Measurements from ENCODE around the gene TMEM63A.
A peak's percentile ranks its signal among the peaks of the same experiment; 100 is the strongest.

The TMEM63A gene

DNA sequence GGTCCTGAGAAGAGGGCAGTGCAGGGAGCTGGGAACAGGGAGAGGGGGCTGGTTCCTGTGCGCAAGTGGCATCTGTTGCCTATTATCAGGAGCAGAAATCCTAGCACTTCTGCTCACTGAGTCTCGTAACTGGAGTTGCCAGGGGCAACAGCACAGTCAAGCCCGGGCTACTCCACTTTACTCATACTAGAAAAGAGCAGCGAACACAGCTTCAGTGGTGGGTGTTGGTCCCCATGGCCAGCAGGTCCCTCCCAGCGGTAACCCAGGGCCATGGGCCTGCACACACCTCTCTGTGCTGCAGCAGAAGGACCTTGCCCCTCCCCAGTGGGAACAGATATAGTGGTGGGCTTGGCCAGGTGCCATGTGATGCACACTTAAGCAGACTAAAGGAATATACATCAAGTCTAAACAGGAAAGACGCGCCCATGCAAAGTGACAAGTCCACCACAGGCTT, 33.4 kb upstream of the TMEM63A start:
- H3K4me1 Mint-ChIP-seq, result peaks cover 25% of the 10 kb centered on the region
- no peaks in the 10 kb centered on the region for H3K27me3 Mint-ChIP-seq
- H3K4me3 Mint-ChIP-seq, result no peak overlapping the region
- no peaks in the 10 kb centered on the region for H3K9me3 Mint-ChIP-seq
- no peak overlapping the region for H3K27ac Mint-ChIP-seq
- DNase-seq (no peak), ATAC-seq (no peak)

DNA sequence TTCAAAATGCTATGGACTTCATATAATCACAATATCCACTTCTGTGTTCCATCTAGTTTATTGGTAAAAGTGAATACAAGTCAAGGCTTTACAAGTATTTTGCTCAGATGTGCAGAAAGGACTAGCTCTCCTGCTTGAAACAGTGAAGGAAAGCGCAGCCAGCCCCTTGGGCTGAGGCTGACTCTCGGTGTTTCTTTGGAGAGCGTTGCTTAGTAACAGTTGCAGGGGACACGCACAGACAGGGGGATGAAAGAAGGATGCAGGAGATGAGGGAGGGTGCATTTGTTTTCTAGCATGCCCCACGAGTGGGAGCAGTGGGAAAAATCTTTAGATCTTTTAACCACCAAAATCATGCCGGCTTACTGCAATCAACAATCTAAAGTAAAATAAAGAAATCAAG, 32.8 kb upstream of the TMEM63A start:
- H3K9me3 Mint-ChIP-seq, result no peaks in the 10 kb centered on the region
- no peak for DNase-seq
- ATAC-seq, result no peak
- H3K27me3 Mint-ChIP-seq, result no peaks in the 10 kb centered on the region
- peaks cover 25% of the 10 kb centered on the region for H3K4me1 Mint-ChIP-seq
- peak overlapping the region in 1 of 2 donors; percentile 29 for H3K27ac Mint-ChIP-seq
- no peak overlapping the region for H3K4me3 Mint-ChIP-seq

DNA sequence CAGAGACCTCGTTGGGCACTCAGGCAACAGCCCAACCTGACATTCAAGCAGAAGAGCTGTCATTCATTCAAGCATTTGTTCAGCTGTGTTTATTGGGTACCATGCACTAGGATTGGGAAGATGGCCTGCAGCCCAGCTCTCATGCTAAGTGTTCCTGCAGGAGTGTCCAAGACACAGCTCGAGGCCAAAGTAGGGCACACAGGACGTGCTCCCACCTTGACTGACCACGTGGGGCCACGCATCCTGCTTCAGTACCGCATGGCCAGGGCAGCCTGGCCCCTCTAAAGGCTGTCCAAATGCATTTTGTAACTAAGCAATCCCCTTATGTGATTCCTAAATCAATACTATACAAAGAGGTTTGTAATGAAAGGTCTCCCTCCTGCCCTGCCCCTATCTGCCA, 32.2 kb upstream of the TMEM63A start:
- Mint-ChIP-seq H3K27me3 (no peaks in the 10 kb centered on the region), H3K4me3 (no peak overlapping the region), H3K27ac (no peak overlapping the region), H3K9me3 (no peaks in the 10 kb centered on the region), H3K4me1 (peaks cover 25% of the 10 kb centered on the region)
- no peak for ATAC-seq
- no peak for DNase-seq

DNA sequence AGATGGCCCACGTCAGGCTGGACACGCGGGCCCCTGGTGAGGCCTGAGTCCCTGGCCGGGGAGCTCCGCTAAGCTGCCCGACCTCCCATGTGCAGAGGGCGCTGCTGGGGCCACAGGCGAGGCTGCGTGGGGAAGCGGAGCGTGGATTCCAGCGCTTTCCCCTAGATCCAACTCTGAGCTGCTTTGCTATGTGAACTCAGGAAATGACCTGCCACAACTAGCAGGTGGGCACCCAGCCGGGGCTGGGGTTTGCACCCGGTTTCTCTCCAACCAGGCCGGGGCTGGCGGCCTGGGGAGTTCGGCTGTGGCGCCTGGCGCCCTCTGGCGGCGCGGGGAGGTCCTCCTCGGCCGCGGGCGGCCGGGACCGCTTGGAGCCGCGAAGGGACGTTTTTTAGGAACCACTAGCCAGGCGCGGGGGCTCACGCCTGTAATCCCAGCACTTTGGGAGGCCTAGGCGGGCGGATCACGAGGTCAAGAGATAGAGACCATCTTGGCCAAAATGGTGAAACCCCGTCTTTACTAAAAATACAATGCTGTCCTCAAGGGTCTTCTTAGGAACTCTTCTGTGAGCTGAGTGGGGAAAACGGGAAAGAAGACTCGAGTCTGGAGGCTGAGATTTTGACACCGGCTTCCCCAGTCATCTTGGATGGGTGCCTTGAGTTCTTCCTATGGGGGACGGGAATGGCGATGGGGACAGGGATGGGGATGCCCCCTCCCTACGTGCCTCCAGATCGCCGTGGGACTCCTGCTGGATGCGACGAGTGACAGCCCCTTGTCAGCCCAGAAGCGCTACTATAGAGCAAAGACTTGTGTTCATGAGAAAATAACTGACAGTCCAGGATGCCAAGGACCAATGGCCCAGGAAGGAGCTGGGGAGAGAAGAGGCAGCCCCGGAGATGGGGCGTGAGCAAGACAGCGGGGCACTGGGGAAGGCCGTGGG, 29.3 kb upstream of the TMEM63A start:
- peak; percentile 71 to 79 for DNase-seq
- Mint-ChIP-seq H3K27me3 (no peaks in the 10 kb centered on the region), H3K9me3 (no peaks in the 10 kb centered on the region), H3K27ac (no peak overlapping the region), H3K4me1 (peaks cover 27% of the 10 kb centered on the region), H3K4me3 (peak overlapping the region in 1 of 2 donors; percentile 19)
- peak; percentile 88 for ATAC-seq

DNA sequence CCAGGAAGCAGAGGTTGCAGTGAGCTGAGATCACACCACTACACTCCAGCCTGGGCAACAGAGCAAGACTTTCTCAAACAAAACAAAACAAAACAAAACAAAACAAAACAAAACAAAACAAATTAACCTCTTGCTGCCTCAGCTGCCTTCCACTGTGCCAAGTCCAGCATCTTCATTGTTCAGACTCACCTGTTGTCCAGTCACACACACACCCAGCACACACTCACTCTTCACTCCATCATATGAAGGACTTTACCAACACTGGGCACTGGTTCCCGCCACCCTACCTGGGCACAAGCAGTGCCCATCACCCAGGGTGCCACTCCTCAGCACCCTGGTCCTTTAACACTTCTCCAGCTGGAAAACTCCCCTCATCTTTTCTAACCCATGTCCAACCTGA, 27.3 kb upstream of the TMEM63A start:
- ATAC-seq (no peak), DNase-seq (no peak)
- peaks cover 40% of the 10 kb centered on the region for H3K4me1 Mint-ChIP-seq
- no peaks in the 10 kb centered on the region for H3K9me3 Mint-ChIP-seq
- H3K27me3 Mint-ChIP-seq, result no peaks in the 10 kb centered on the region
- no peak overlapping the region for H3K4me3 Mint-ChIP-seq
- peak overlapping the region in 1 of 2 donors; percentile 59 for H3K27ac Mint-ChIP-seq

DNA sequence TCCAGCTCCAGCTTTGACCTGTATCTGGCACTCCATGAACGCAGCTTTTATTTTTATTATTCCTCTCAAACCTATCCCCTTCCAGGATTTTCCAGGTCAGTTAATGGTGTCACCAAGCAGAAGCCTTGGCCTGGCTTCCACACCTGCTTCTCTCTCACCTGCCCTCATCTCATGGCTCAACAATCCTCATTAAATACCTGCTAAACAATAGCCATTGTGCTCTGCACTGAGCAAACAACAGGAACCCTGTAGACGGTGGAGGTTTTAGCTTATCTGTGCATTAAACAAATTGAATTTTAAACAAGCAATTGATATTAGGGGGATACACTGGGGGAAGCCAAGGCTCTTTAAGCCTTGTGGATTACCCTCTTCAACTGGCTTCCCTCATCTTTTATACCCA, 26.6 kb upstream of the TMEM63A start:
- ATAC-seq (no peak), DNase-seq (no peak)
- Mint-ChIP-seq H3K9me3 (no peaks in the 10 kb centered on the region), H3K4me1 (peaks cover 40% of the 10 kb centered on the region), H3K4me3 (no peak overlapping the region), H3K27me3 (no peaks in the 10 kb centered on the region), H3K27ac (no peak overlapping the region)

DNA sequence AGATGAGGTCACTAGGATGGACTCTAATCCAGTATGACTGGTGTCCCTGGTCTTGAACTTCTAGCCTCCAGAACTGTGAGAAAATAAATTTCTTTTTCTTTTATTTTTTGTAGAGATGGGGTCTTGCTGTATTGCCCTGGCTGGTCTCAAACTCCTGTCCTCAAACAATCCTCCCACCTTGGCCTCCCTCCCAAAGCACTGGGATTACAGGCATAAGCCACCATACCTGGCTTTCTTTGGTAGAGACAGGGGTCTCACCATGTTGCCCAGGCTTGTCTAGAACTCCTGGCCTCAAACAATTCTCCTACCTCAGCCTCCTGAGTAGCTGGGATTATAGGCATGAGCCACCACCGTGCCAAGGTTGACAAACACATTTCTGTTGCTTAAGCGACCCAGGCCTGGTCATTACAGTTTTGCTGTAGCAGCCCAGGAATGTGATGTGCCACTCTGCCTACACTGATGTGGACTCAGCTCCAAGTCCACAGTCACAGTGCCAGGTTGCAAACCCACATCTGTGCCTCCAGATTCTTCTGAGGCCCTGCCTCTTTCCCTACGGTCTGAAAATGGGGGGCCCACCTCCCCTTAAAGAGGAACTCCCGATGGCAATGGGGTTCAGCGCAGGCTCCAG, 25.9 kb upstream of the TMEM63A start:
- DNase-seq (no peak), ATAC-seq (no peak)
- no peak overlapping the region for H3K4me3 Mint-ChIP-seq
- peaks cover 40% of the 10 kb centered on the region for H3K4me1 Mint-ChIP-seq
- no peaks in the 10 kb centered on the region for H3K27me3 Mint-ChIP-seq
- no peaks in the 10 kb centered on the region for H3K9me3 Mint-ChIP-seq
- no peak overlapping the region for H3K27ac Mint-ChIP-seq

DNA sequence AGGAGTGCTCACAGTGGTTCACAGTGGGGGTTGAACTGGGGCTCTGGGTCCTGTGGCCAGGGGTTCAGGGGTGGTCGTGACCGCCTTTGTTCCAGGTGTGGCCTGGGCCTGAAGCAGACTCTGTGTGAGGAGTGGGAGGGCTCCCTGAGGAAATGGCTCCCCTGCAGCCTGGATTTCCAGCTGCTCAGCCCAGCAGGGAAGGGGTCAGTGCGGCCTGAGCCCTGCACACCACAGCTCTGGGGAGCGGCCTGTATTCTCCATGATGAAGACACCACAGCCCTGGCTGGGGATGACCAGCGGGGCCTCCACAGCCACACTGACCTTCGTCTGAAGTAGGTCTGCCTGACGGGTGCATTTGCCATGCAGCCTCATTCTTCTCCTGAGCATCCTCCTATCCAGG, 25.2 kb upstream of the TMEM63A start:
- H3K4me1 Mint-ChIP-seq, result peaks cover 40% of the 10 kb centered on the region
- peak overlapping the region in 1 of 2 donors; percentile 20 for H3K27ac Mint-ChIP-seq
- ATAC-seq (no peak), DNase-seq (no peak)
- no peaks in the 10 kb centered on the region for H3K27me3 Mint-ChIP-seq
- H3K9me3 Mint-ChIP-seq, result no peaks in the 10 kb centered on the region
- no peak overlapping the region for H3K4me3 Mint-ChIP-seq

DNA sequence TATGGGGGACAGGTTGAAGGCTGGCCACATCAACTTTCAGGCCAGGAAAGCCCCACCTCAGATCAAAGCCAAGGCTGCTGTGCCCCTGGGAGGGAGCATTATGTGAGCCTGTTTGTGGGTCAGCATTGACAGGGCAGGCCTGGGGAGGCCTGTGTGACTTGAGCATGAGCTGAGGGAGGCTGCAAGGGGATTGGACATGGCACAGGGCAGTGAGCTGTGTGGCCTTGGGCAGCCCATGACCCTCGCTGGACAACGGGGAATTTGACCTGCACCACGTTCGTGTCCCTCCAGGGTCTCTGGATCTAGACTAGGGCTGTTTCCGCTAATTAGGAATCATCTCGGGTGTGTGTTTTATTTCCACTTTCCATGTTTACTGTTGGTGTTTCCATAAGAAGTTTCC, 24.3 kb upstream of the TMEM63A start:
- no peaks in the 10 kb centered on the region for H3K9me3 Mint-ChIP-seq
- H3K4me1 Mint-ChIP-seq, result peaks cover 36% of the 10 kb centered on the region
- H3K27ac Mint-ChIP-seq, result peak overlapping the region in 1 of 2 donors; percentile 59
- DNase-seq (no peak), ATAC-seq (peak; percentile 4)
- no peaks in the 10 kb centered on the region for H3K27me3 Mint-ChIP-seq
- no peak overlapping the region for H3K4me3 Mint-ChIP-seq

DNA sequence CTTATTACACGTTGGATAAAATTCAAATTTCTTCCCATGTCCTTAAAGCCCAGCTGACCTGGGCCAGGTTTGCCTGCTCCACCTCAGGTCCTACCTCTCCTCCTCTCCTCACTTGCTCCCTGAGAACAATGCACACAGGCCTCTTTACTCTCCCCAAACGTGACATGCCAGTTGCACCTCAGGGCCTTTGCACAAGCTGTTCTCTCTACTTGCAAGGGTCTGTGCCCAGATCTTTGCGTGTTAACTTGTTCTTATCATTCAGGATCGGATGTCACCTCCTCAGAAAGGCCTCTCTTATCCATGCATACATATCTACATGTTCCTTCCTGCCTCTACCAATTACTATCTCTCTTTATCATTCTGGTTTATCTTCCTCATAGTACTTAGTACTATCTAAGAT, 21.4 kb upstream of the TMEM63A start:
- DNase-seq (no peak), ATAC-seq (no peak)
- peaks cover 32% of the 10 kb centered on the region for H3K4me1 Mint-ChIP-seq
- H3K4me3 Mint-ChIP-seq, result no peak overlapping the region
- H3K9me3 Mint-ChIP-seq, result no peaks in the 10 kb centered on the region
- H3K27me3 Mint-ChIP-seq, result no peaks in the 10 kb centered on the region
- no peak overlapping the region for H3K27ac Mint-ChIP-seq

DNA sequence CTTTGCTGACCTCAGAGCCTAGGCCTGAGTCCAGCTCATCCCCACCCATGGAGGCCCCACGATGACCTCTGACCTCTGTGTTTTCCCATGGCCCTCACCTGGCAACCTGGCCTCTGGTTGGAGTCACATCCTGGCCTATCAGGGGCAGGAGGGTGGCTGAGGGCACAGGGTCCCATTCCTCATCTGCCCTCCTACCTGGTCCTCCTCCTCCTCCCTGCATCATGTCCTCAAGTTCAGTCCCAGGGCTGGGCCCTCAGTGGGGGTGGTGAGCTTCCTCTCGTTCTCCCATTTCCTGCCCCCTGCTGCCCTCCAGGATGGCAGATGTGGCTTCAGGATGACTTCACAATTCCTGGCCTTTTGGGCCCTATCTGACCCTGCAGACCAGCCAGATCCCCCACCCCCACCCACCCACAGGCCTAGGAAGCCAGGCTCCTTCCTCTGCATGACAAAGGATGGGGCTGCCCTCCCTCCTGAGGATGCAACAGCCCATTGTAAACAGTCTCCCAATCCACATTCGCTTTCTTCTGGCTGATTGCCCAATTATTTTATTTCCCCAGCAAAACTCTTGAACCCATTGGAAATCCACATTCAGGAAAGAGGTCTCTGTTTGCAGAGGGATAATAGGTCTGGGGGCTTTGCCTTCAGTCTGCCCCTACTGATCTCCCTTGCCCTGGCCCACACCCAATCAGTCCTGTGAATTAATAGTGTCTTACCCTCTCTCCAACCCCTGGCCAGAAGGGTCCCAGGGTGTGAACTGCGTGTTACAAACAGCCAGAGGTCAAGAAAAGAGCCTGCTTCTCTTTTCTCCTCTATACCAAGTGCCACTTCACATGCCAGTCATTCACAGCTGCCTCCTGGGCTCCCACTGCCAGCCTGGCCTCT, 17.1 kb upstream of the TMEM63A start:
- no peak overlapping the region for H3K4me3 Mint-ChIP-seq
- H3K27ac Mint-ChIP-seq, result peak overlapping the region; percentile 81 to 91
- H3K9me3 Mint-ChIP-seq, result no peaks in the 10 kb centered on the region
- no peak for DNase-seq
- H3K27me3 Mint-ChIP-seq, result no peaks in the 10 kb centered on the region
- peaks cover 43% of the 10 kb centered on the region for H3K4me1 Mint-ChIP-seq
- ATAC-seq, result no peak

DNA sequence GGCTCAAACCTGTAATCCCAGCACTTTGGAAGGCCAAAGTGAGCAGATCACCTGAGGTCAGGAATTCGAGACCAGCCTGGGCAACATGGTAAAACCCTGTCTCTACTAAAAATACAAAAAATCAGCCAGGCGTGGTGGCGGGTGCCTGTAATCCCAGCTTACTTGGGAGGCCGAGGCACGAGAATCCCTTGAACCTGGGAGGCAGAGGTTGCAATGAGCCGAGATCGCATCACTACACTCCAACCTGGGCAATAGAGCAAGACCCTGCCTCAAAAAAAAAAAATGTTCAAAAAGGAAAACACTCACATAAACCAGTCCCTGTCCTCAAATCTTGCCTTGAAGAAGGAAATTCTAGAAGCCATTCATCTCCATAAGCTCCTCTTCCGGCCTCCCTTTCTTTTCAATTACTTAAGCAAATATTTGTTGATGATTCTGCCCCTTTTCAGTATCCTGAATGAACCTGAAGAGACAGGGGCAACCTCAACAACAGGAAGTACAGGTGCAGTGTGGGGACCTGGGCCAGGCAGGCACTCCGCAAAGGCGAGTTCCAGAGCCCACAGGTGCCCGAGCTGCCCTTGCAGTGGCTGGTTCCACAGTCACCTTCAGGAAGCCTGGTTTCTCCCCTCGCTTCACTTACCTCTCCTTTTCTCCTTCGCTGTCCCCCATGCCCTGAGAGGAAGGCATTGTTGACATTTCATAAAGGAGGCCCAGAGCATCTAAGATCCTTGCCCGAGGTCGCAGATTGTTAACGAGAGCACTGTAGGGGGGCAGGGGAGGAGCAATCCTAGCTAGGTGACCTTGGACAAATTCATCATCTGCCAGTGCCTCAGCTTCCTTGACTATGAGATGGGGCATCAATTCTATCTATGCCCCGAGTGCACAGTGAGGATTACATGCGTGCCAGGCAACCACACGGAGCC, 15.7 kb upstream of the TMEM63A start:
- DNase-seq, result no peak
- Mint-ChIP-seq H3K9me3 (no peaks in the 10 kb centered on the region), H3K27me3 (no peaks in the 10 kb centered on the region), H3K4me1 (peaks cover 43% of the 10 kb centered on the region), H3K4me3 (peak overlapping the region; percentile 71 to 84), H3K27ac (peak overlapping the region; percentile 88 to 92)
- ATAC-seq, result no peak

DNA sequence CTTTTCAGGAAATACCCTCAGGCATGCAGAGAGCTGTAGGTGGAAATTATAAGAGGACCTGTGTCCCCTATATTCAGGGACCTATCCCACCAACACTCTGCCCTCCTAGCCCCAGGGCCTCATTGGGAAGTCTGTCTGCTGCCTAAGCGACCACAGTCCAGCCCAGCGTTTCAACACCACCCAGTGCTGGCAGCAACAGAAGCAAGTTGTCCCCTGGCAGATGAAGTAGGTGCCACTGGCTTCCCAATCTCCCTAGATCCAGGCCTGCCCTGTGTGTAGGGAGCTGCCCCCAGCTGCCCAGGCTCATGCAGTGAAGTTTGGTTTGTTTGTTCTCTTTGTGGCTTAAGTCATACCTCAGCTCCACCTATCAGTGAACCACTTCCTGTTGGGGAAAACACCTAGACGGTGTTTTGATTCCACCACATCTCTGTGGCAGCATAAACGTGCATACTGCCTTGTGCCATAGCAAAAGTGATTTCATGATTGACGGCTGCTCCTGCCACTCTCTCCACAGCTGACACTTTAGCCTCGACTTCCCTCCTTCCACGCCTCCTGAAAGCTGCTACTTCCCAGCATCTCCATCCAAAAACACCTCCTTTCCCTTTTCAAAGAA, 14.9 kb upstream of the TMEM63A start:
- DNase-seq, result peak; percentile 63 to 82
- peak; percentile 100 for ATAC-seq
- H3K27me3 Mint-ChIP-seq, result no peaks in the 10 kb centered on the region
- H3K27ac Mint-ChIP-seq, result peak overlapping the region; percentile 88 to 90
- H3K4me3 Mint-ChIP-seq, result peak overlapping the region; percentile 71 to 84
- no peaks in the 10 kb centered on the region for H3K9me3 Mint-ChIP-seq
- peaks cover 43% of the 10 kb centered on the region for H3K4me1 Mint-ChIP-seq

DNA sequence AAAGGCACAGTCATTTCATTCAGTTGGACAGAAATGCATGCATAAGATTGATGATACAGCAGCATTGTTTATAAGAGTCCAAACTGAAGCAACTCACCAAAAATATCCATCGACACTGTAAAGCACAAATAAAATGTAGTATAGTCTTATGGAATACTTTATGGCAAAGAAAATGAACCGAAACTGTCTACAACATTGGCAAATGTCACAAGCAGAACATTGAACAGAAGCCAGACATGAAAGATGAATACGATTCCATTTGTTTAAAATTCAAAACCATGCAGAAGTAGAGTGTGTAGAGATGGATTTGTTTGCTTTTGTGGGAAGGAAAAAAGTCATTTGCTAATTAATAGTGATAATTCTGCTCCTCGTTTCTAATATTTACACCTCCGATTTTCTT, 14.3 kb upstream of the TMEM63A start:
- Mint-ChIP-seq H3K9me3 (no peaks in the 10 kb centered on the region), H3K27me3 (no peaks in the 10 kb centered on the region), H3K27ac (peak overlapping the region in 1 of 2 donors; percentile 88), H3K4me1 (peaks cover 43% of the 10 kb centered on the region), H3K4me3 (peak overlapping the region; percentile 71 to 84)
- ATAC-seq (no peak), DNase-seq (no peak)
